Common myeloid progenitor, CD34-positive (primary cell): ENCODE measurements around the gene DHRS13.

Source experiments
- CTCF ChIA-PET: fragments of 350-600 bp; sonication (Branson Sonifier 250); formaldehyde crosslinking; loops from one replicate; lab custom pipeline; 2021; ENCODE audit warnings: antibody characterized with exemption; lab: Charles Lee
- POLR2A ChIA-PET: fragments of 350-600 bp; sonication (Branson Sonifier 250); formaldehyde crosslinking; loops from one replicate; lab custom pipeline; 2021; ENCODE audit warnings: antibody characterized with exemption; lab: Charles Lee
- DNase-seq, 3 donors: peaks; one replicate each; pipeline versions ENCODE4 v3.0.0 to v3.0.0-alpha.2; 2013
- H3K27ac ChIP-seq, 2 experiments: 1 replicate in 1 of 2; 2 replicates in 1 of 2; pipeline ENCODE4 v1.7.0; 2013; ENCODE audit warnings: inconsistent platforms in 2 of 2, low read length in 2 of 2, mild to moderate bottlenecking in 2 of 2, low read depth in 1 of 2, moderate library complexity in 1 of 2; ENCODE audit not compliant: severe bottlenecking in 2 of 2, insufficient read depth in 1 of 2, poor library complexity in 1 of 2
- H3K27me3 ChIP-seq, 5 experiments: replicated peaks in 2 of 5; 1 replicate in 3 of 5; 2 replicates in 2 of 5; pipeline versions ENCODE4 v1.6.1 to v1.7.0; 2013; ENCODE audit warnings: low read length in 4 of 5, mild to moderate bottlenecking in 2 of 5, moderate library complexity in 2 of 5, inconsistent platforms in 1 of 5; ENCODE audit not compliant: insufficient read depth in 5 of 5, control insufficient read depth in 4 of 5
- H3K36me3 ChIP-seq, 4 experiments: 1 replicate in 2 of 4; 2 replicates in 2 of 4; pipeline versions ENCODE4 v1.6.1 to v1.7.0; 2013; ENCODE audit warnings: low read length in 3 of 4, control low read depth in 1 of 4, mild to moderate bottlenecking in 1 of 4; ENCODE audit not compliant: control insufficient read depth in 4 of 4, insufficient read depth in 4 of 4
- H3K4me1 ChIP-seq, 4 experiments: 1 replicate in 3 of 4; 2 replicates in 1 of 4; pipeline versions ENCODE4 v1.6.1 to v1.7.1; 2013; ENCODE audit warnings: low read length in 3 of 4, mild to moderate bottlenecking in 3 of 4, control low read depth in 1 of 4, inconsistent platforms in 1 of 4, moderate library complexity in 1 of 4; ENCODE audit not compliant: control insufficient read depth in 4 of 4, insufficient read depth in 4 of 4; ENCODE audit errors: control extremely low read depth in 1 of 4
- H3K4me3 ChIP-seq, 7 experiments: 1 replicate in 4 of 7; 2 replicates in 3 of 7; pipeline versions ENCODE4 v1.5.1 to v1.7.0; 2013; ENCODE audit warnings: mild to moderate bottlenecking in 7 of 7, low read length in 6 of 7, moderate library complexity in 6 of 7, inconsistent platforms in 2 of 7, low read depth in 2 of 7, control low read depth in 1 of 7; ENCODE audit not compliant: insufficient read depth in 4 of 7, control insufficient read depth in 1 of 7; ENCODE audit errors: extremely low read depth in 1 of 7
- H3K9me3 ChIP-seq, 5 experiments: 1 replicate in 4 of 5; 2 replicates in 1 of 5; pipeline versions ENCODE4 v1.6.1 to v1.7.1; 2013; ENCODE audit warnings: low read length in 4 of 5, mild to moderate bottlenecking in 2 of 5, inconsistent platforms in 1 of 5, low read depth in 1 of 5, moderate library complexity in 1 of 5; ENCODE audit not compliant: control insufficient read depth in 4 of 5, insufficient read depth in 2 of 5; ENCODE audit errors: control extremely low read depth in 1 of 5
- WGBS: methylation state at CpG from one replicate; pipeline ENCODE4 v1.1.5; 2013; ENCODE audit not compliant: insufficient coverage; 5-methylcytosine and 5-hydroxymethylcytosine counted together

DHRS13 gene

DNA sequence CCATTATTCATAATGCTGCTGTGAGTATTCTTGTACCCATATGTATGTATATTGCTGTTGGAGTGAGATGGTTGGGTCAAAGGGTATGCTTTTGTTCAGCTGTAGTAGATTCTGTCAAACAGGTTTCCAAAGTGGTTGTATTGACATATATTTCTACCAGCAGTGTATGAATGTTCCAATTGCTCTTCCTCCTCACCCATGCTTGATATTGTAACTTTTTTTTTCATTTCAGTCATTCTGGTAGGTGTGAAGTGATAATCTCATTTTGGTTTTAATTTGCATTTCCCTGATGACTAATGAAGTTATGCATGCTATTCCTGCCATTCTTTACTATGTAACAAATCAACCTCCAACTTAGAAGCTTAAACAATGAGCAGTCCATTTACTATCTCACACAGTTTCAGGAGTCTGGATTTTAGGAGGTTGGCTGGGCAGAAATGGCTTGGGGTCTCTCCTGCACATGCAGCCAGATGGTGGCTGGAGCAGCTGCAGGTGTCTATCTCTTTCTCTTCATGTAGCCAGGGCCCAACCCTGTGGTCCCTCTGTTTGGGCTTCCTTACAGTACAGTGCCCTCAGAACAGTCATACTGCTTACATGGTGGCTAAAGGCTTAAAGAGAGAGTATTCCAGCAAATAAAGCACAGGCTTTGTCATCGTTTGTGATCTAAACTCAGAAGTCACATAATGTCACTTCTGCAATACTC is 26.9 kb downstream of the DHRS13 start:
- ChIA-PET CTCF (no interaction called here), POLR2A (no interaction called here)
- Histone ChIP-seq H3K36me3 (peaks cover 6 to 29% (median 22%) of the 10 kb centered on the region in 4 experiments), H3K27ac (no peak overlapping the region), H3K27me3 (no peaks in the 10 kb centered on the region), H3K9me3 (no peaks in the 10 kb centered on the region), H3K4me3 (no peak overlapping the region), H3K4me1 (peaks cover 1 to 6% (median 4%) of the 10 kb centered on the region in 4 experiments)
- DNase-seq: no peak
- WGBS: no CpG with 5 or more reads among the region's 1 CpG

DNA sequence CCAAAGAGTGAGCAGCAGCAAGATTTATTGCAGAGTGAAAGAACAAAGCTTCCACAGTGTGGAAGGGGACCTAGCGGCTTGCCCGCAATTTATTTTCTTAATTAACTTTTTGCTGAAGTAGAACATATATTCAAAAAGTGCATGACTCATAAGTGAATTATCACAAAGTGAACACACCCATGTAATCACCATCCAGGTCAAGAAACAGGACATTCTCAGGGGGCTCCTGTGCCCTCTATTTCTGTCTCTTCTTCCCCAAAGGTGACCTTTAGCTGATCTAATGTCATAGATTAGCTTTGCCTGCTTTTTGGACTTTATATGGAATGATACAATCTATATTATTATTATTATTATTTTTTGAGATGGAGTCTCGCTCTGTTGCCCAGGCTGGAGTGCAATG is 28.1 kb downstream of the DHRS13 start:
- no peaks in the 10 kb centered on the region for H3K27me3 ChIP-seq
- H3K36me3 ChIP-seq: peaks cover 0 to 16% (median 12%) of the 10 kb centered on the region in 4 experiments
- CTCF ChIA-PET: interaction anchor here (1.3 to 1.7 kb wide), 3 partner anchors 8 to 111 kb away, joined by 4 to 5 read pairs (median 4); no protein-coding TSS in a partner anchor
- POLR2A ChIA-PET: no interaction called here
- DNase-seq: no peak
- no peaks in the 10 kb centered on the region for H3K9me3 ChIP-seq
- WGBS: no CpG with 5 or more reads among the region's 3 CpGs
- H3K4me3 ChIP-seq: no peak overlapping the region
- no peak overlapping the region for H3K27ac ChIP-seq
- peaks cover 2 to 8% (median 6%) of the 10 kb centered on the region in 4 experiments for H3K4me1 ChIP-seq

DNA sequence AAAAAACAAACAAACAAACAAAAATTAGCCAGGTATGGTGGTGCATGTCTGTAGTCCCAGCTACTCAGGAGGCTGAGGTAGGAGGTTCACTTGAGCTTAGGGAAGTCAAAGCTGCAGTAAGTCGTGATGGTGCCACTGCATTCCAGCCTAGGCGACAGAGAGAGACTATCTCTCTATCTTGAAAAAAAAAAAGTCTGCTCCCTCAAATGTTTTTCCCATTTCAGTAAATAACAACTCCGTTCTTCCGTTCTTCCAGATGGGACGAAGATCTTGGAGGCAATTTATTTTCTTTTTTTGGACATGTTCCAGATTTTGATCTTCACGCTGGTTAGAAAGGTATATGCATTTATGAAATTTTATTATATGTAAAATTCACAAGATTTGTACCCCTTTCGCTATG is 29.0 kb downstream of the DHRS13 start:
- Histone ChIP-seq H3K27me3 (no peaks in the 10 kb centered on the region), H3K9me3 (no peaks in the 10 kb centered on the region), H3K36me3 (peaks cover 0 to 7% (median 3%) of the 10 kb centered on the region in 4 experiments), H3K27ac (no peak overlapping the region), H3K4me1 (peaks cover 2 to 8% (median 6%) of the 10 kb centered on the region in 4 experiments), H3K4me3 (no peak overlapping the region)
- 100% methylated on average over 2 of the region's 7 CpGs for WGBS
- no peak for DNase-seq
- POLR2A ChIA-PET: no interaction called here
- CTCF ChIA-PET: interaction anchor here (1.3 to 1.7 kb wide), 3 partner anchors 9 to 110 kb away, joined by 4 to 5 read pairs (median 4); no protein-coding TSS in a partner anchor

DNA sequence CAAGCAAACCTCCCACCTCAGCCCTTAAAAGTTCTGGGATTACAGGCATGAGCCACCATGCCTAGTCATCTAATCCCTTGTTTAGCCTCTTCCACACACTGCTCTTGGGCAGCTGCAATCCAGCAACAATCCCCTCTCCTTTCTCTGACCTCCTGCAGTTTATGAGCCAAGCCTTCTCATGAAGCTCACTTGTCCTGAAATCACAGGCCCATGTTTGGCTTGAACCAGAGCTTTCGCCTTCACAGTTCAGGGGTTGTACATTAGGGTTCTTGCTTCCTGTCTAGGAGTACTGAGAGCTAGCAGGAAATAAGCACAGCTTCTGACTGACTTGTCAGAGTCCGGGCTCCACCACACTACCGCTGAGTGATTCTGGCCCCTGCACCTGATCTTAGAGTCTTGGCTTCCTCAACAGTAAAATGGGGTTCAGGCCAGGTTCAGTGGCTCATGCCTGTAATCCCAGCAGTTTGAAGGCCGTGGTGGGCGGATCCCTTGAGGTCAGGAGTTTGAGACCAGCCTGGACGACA is 31.8 kb downstream of the DHRS13 start:
- no peaks in the 10 kb centered on the region for H3K27me3 ChIP-seq
- ChIA-PET POLR2A (interaction anchor here (0.7 kb wide), 1 partner anchor 68 kb away, joined by 5 read pairs; no protein-coding TSS in a partner anchor), CTCF (interaction anchor here (1.0 to 2.6 kb wide), 13 partner anchors 8 to 110 kb away, joined by 3 to 12 read pairs (median 4); partner anchors contain the start of gene FLOT2)
- peak overlapping the region in 1 of 2 experiments; percentile 53 for H3K27ac ChIP-seq
- no peaks in the 10 kb centered on the region for H3K36me3 ChIP-seq
- no peaks in the 10 kb centered on the region for H3K9me3 ChIP-seq
- peaks cover 2 to 10% (median 7%) of the 10 kb centered on the region in 4 experiments for H3K4me1 ChIP-seq
- DNase-seq: peak in 2 of 3 donors; percentile 35 to 39
- WGBS: 51% methylated on average over 6 of the region's 6 CpGs
- H3K4me3 ChIP-seq: peak overlapping the region in 1 of 7 experiments; percentile 4

DNA sequence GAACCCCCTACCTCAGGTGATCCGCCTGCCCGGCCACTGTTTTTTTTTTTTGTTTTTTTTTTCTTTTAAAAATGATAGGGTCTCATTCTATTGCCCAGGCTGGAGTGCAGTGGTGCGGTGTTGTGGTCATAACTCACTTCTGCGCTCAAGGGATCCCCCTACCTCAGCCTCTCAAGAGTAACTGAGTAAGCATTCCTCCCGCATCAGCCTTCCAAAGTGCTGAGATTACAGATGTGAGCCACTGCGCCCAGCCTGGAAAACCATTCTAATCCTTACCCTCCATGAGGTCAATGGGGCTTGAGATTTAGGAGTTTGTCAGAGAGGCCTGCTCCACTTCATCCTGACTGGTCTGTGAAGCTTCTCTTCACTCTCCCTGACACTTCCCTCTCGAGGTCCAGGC is 35.6 kb downstream of the DHRS13 start:
- Histone ChIP-seq H3K36me3 (peaks cover 0 to 3% (median 0%) of the 10 kb centered on the region in 4 experiments), H3K4me1 (peaks cover 4 to 21% (median 15%) of the 10 kb centered on the region in 4 experiments), H3K27me3 (no peaks in the 10 kb centered on the region), H3K4me3 (no peak overlapping the region), H3K9me3 (no peaks in the 10 kb centered on the region), H3K27ac (no peak overlapping the region)
- no peak for DNase-seq
- ChIA-PET POLR2A (interaction anchor here (0.6 kb wide), 1 partner anchor 138 kb away, joined by 3 read pairs; no protein-coding TSS in a partner anchor), CTCF (interaction anchor here (1.0 to 1.3 kb wide), 2 partner anchors 12 to 25 kb away, joined by 3 to 5 read pairs; partner anchors contain the start of gene FAM222B)
- WGBS: 90% methylated on average over 2 of the region's 7 CpGs

DNA sequence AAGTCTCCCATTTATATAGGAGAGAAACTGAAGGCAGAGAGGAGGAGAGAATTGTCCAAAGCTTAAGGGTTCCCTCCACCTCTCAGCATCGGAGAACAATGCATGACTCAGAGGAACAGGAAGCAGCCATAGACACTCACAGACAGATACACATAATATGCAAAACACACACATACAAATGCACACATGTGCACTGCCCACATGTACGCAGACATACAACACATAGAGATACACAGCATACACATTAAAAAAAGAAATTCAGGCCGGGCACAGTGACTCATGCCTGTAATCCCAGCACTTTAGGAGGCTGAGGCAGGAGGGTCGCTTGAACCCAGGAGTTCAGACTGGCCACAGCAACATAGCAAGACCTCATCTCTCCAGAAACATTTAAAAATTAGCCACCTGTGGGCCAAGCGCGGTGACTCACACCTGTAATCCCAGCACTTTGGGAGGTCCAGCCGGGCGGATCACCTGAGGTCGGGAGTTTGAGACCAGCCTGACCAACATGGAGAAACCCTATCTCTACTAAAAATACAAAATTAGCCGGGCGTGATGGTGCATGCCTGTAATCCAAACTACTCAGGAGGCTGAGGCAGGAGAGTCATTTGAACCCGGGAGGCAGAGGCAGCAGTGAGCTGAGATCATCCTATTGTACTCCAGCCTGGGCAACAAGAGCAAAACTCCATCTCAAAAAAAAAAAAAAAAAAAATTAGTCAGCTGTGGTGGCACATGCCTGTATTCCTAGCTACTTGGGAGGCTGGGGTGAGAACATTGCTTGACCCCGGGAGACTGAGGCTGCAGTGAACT is 36.7 kb downstream of the DHRS13 start:
- Histone ChIP-seq H3K36me3 (peaks cover 0 to 9% (median 3%) of the 10 kb centered on the region in 4 experiments), H3K27ac (peak overlapping the region in 1 of 2 experiments; percentile 71), H3K4me3 (no peak overlapping the region), H3K4me1 (peaks cover 4 to 17% (median 12%) of the 10 kb centered on the region in 4 experiments), H3K27me3 (no peaks in the 10 kb centered on the region), H3K9me3 (no peaks in the 10 kb centered on the region)
- ChIA-PET CTCF (interaction anchor here (1.0 to 9.0 kb wide), 6 partner anchors 10 to 103 kb away, joined by 3 to 41 read pairs (median 6); partner anchors contain the start of gene FAM222B), POLR2A (no interaction called here)
- WGBS: 100% methylated on average over 5 of the region's 13 CpGs
- DNase-seq: peak in 2 of 3 donors; percentile 43 to 67
